ENCODE results near the gene SVIL. TPM values are rescaled to one million over a fixed set of nuclear protein-coding genes. Genes with fewer than 3 reads are reported as not detected.

The SVIL gene
- total RNA-seq, 3 donors from 2014 or later (not counting 1 experiment from before 2014, with no cell fraction given), result 24.9 to 57.2 (median 33.5) TPM

- TF ChIP-seq CTCF (IDR thresholded peaks at IDR 0.05), result no peak
Measured at GRCh38 chr10:29424017-29424416, 210.8 kb downstream of the SVIL start.

GRCh38 chr10:29420744-29421143 is 214.0 kb downstream of the SVIL start:
- no peaks in the 10 kb centered on the region for H3K9me3 Mint-ChIP-seq
- H3K27ac ChIP-seq (ENCODE audit: low read length), result no peak overlapping the region
- H3K27me3 Mint-ChIP-seq (ENCODE audit: low read depth in 2 of 2), result no peaks in the 10 kb centered on the region
- peaks cover 5 to 8% of the 10 kb centered on the region in 2 donors for H3K4me1 Mint-ChIP-seq
- no peak overlapping the region for H3K4me3 ChIP-seq (ENCODE audit: low read length)
- H3K27me3 ChIP-seq (ENCODE audit: control insufficient read depth, insufficient read depth, low read length), result no peaks in the 10 kb centered on the region
- H3K4me3 Mint-ChIP-seq, result no peak overlapping the region
- no peaks in the 10 kb centered on the region for H3K4me1 ChIP-seq (ENCODE audit: control insufficient read depth, insufficient read depth, low read length)
- TF ChIP-seq CTCF (IDR thresholded peaks at IDR 0.05), result no peak
- peaks cover 10% of the 10 kb centered on the region for H3K36me3 ChIP-seq (ENCODE audit: control insufficient read depth, insufficient read depth, low read length)
- H3K9me3 ChIP-seq (ENCODE audit: control insufficient read depth, insufficient read depth, low read length), result no peaks in the 10 kb centered on the region
- peaks cover 7% of the 10 kb centered on the region for H3K36me3 Mint-ChIP-seq
- DNase-seq, result no peak
- intact Hi-C loops (cut with micrococcal nuclease), result no loop called here
- ATAC-seq, result no peak
- 99% methylated on average over 4 of the region's 4 CpGs for WGBS (ENCODE audit: insufficient coverage)
- no peak overlapping the region for H3K27ac Mint-ChIP-seq

More at GRCh38 chr10:29424017-29424416, 210.8 kb downstream of the SVIL start:
- DNase-seq (no peak), ATAC-seq (no peak)
- Mint-ChIP-seq H3K4me1 (no peaks in the 10 kb centered on the region), H3K4me3 (no peak overlapping the region), H3K36me3 (peaks cover 7% of the 10 kb centered on the region), H3K27me3 (ENCODE audit: low read depth in 2 of 2) (no peaks in the 10 kb centered on the region), H3K9me3 (no peaks in the 10 kb centered on the region), H3K27ac (no peak overlapping the region)
- WGBS (ENCODE audit: insufficient coverage), result 100% methylated on average over 3 of the region's 3 CpGs
- Histone ChIP-seq H3K27me3 (ENCODE audit: control insufficient read depth, insufficient read depth, low read length) (no peaks in the 10 kb centered on the region), H3K27ac (ENCODE audit: low read length) (no peak overlapping the region), H3K4me3 (ENCODE audit: low read length) (no peak overlapping the region), H3K4me1 (ENCODE audit: control insufficient read depth, insufficient read depth, low read length) (no peaks in the 10 kb centered on the region), H3K36me3 (ENCODE audit: control insufficient read depth, insufficient read depth, low read length) (peaks cover 10% of the 10 kb centered on the region), H3K9me3 (ENCODE audit: control insufficient read depth, insufficient read depth, low read length) (no peaks in the 10 kb centered on the region)
- intact Hi-C loops (cut with micrococcal nuclease), result no loop called here

- Mint-ChIP-seq H3K4me3 (no peak overlapping the region), H3K9me3 (no peaks in the 10 kb centered on the region), H3K4me1 (peaks cover 18 to 19% of the 10 kb centered on the region in 2 donors), H3K36me3 (peaks cover 3% of the 10 kb centered on the region), H3K27ac (no peak overlapping the region), H3K27me3 (ENCODE audit: low read depth in 2 of 2) (no peaks in the 10 kb centered on the region)
- no peak for TF ChIP-seq CTCF (IDR thresholded peaks at IDR 0.05)
- intact Hi-C loops (cut with micrococcal nuclease), result no loop called here
- Histone ChIP-seq H3K36me3 (ENCODE audit: control insufficient read depth, insufficient read depth, low read length) (peaks cover 10% of the 10 kb centered on the region), H3K4me1 (ENCODE audit: control insufficient read depth, insufficient read depth, low read length) (no peaks in the 10 kb centered on the region), H3K9me3 (ENCODE audit: control insufficient read depth, insufficient read depth, low read length) (no peaks in the 10 kb centered on the region), H3K27me3 (ENCODE audit: control insufficient read depth, insufficient read depth, low read length) (no peaks in the 10 kb centered on the region), H3K27ac (ENCODE audit: low read length) (no peak overlapping the region), H3K4me3 (ENCODE audit: low read length) (no peak overlapping the region)
- ATAC-seq, result no peak
- DNase-seq, result no peak
- WGBS (ENCODE audit: insufficient coverage), result 100% methylated on average over 2 of the region's 3 CpGs
Measured at GRCh38 chr10:29417324-29417723, 217.4 kb downstream of the SVIL start.

- 97% methylated on average over 2 of the region's 2 CpGs for WGBS (ENCODE audit: insufficient coverage)
- Histone ChIP-seq H3K27me3 (ENCODE audit: control insufficient read depth, insufficient read depth, low read length) (no peaks in the 10 kb centered on the region), H3K4me3 (ENCODE audit: low read length) (no peak overlapping the region), H3K27ac (ENCODE audit: low read length) (no peak overlapping the region), H3K4me1 (ENCODE audit: control insufficient read depth, insufficient read depth, low read length) (no peaks in the 10 kb centered on the region), H3K36me3 (ENCODE audit: control insufficient read depth, insufficient read depth, low read length) (peaks cover 4% of the 10 kb centered on the region), H3K9me3 (ENCODE audit: control insufficient read depth, insufficient read depth, low read length) (no peaks in the 10 kb centered on the region)
- ATAC-seq (no peak), DNase-seq (no peak)
- Mint-ChIP-seq H3K36me3 (no peaks in the 10 kb centered on the region), H3K9me3 (no peaks in the 10 kb centered on the region), H3K4me1 (peaks cover 30% of the 10 kb centered on the region in 2 donors), H3K27ac (no peak overlapping the region), H3K27me3 (ENCODE audit: low read depth in 2 of 2) (no peaks in the 10 kb centered on the region), H3K4me3 (no peak overlapping the region)
- no peak for TF ChIP-seq CTCF (IDR thresholded peaks at IDR 0.05)
- intact Hi-C loops (cut with micrococcal nuclease), result no loop called here
Measured at GRCh38 chr10:29415876-29416275, 218.9 kb downstream of the SVIL start.

Data from natural killer cell (primary cell).